Gastrocnemius medialis (tissue), 4 donors: Measurements from ENCODE around the gene HABP2.

Experiments used
- POLR2A ChIP-seq, 2 donors: fragments of 450-650 bp; IDR thresholded peaks; one replicate each; pipeline ENCODE4 v1.6.1; 2017; ENCODE audit warnings: antibody characterized with exemption in 2 of 2, mild to moderate bottlenecking in 2 of 2, moderate library complexity in 2 of 2
- TF ChIP-seq, protein P1 (sequence below), 5 experiments: fragments of 450-650 bp in 3 of 5; fragments of 200-600 bp in 2 of 5; sonication (generic) in 2 of 5; IDR thresholded peaks in 4 of 5; conservative IDR thresholded peaks in 1 of 5; 1 replicate in 4 of 5; 2 replicates in 1 of 5; pipeline ENCODE4 v1.5.1; 2016 to 2019; ENCODE audit warnings: antibody characterized with exemption in 5 of 5, mild to moderate bottlenecking in 3 of 5, moderate library complexity in 3 of 5

DNA sequence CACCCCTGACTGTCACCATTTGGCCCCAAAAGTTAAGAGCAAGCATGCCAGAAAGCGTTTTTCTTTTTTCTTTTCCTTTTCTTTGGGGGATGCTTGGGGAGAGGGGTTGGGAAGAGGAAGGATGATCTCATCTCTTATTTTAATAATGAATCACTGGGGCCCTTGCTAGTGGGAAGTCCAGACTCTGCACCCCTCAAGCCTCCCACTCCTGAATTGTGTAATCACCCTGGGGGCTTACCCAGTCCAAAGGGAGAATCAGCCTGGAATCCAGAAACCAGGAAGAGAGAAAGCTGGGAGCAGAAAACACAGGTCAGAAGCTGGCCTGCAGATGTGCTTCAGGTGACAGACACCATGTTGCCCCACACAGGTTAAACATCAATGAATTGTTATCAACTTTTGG lies 14.7 kb upstream of the HABP2 start:
- TF ChIP-seq, protein P1, sequence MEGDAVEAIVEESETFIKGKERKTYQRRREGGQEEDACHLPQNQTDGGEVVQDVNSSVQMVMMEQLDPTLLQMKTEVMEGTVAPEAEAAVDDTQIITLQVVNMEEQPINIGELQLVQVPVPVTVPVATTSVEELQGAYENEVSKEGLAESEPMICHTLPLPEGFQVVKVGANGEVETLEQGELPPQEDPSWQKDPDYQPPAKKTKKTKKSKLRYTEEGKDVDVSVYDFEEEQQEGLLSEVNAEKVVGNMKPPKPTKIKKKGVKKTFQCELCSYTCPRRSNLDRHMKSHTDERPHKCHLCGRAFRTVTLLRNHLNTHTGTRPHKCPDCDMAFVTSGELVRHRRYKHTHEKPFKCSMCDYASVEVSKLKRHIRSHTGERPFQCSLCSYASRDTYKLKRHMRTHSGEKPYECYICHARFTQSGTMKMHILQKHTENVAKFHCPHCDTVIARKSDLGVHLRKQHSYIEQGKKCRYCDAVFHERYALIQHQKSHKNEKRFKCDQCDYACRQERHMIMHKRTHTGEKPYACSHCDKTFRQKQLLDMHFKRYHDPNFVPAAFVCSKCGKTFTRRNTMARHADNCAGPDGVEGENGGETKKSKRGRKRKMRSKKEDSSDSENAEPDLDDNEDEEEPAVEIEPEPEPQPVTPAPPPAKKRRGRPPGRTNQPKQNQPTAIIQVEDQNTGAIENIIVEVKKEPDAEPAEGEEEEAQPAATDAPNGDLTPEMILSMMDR (IDR thresholded peaks at IDR 0.05 in 4 of 5, conservative IDR thresholded peaks at IDR 0.05 in 1 of 5) = no peak
- no peak for TF ChIP-seq POLR2A (IDR thresholded peaks at IDR 0.05)
